ENCODE results near the gene FFAR3.
A peak's percentile ranks its signal among the peaks of the same experiment; 100 is the strongest.
"Not testable (repeated sequence)": the region's sequence is repeated elsewhere in the genome, so short reads cannot be mapped to it uniquely, and the experiment has no call there.

Gene FFAR3

DNA sequence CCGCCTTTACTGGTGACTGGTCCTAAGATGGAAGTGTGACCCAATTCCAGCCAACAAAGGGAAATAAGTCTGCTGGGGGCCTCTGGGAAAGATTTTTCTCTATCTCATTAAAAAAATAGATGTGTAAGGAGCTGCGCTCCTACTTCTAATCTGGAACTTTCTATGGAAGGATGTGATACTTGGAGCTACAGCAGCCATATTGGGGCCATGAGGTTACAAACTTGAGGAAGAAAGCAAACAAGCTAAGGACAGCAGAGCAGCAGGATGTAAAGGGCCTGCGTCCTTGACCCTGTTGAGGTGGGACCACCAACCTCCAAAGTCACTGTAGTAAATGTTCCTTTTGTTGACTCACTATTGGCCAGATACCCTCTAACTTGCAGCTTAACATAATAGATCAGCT lies 20.1 kb downstream of the FFAR3 start:
- CTCF ChIA-PET: interaction anchor here (0.6 to 3.6 kb wide), 6 partner anchors 10 to 91 kb away, joined by 3 to 26 read pairs (median 4); no protein-coding TSS in a partner anchor

GRCh38 chr19:35379545-35379944 lies 21.3 kb downstream of the FFAR3 start:
- H3K27ac ChIP-seq (ENCODE audit: extremely low read depth, low read depth, low read length); H3K4me1 ChIP-seq (ENCODE audit: control insufficient read depth, insufficient read depth, low read length); H3K36me3 ChIP-seq (ENCODE audit: control insufficient read depth in 2 of 2, insufficient read depth in 1 of 2, low read length in 2 of 2); H3K4me3 ChIP-seq (ENCODE audit: low read depth, low read length); CTCF ChIA-PET; POLR2A ChIA-PET: not testable (repeated sequence)
- H3K9me3 ChIP-seq (ENCODE audit: control insufficient read depth, insufficient read depth, low read depth, low read length): peaks cover 11% of the 10 kb centered on the region

More for the DNA sequence above, 20.1 kb downstream of the FFAR3 start:
- Histone ChIP-seq H3K36me3 (ENCODE audit: control insufficient read depth in 2 of 2, insufficient read depth in 1 of 2, low read length in 2 of 2) (no peaks in the 10 kb centered on the region), H3K27ac (ENCODE audit: extremely low read depth, low read depth, low read length) (no peak overlapping the region), H3K4me3 (ENCODE audit: low read depth, low read length) (no peak overlapping the region), H3K4me1 (ENCODE audit: control insufficient read depth, insufficient read depth, low read length) (no peaks in the 10 kb centered on the region), H3K9me3 (ENCODE audit: control insufficient read depth, insufficient read depth, low read depth, low read length) (peaks cover 11% of the 10 kb centered on the region)
- POLR2A ChIA-PET: no interaction called here
- TF ChIP-seq ZNF623 (tag by site-specific recombination; IDR thresholded peaks at IDR 0.05) (no peak), SETDB1 (IDR thresholded peaks at IDR 0.05; ENCODE audit: insufficient read length, low read length) (peak; percentile 38), ZNF596 (tag by site-specific recombination; IDR thresholded peaks at IDR 0.05) (no peak), ZNF280D (tag by site-specific recombination; IDR thresholded peaks at IDR 0.05) (peak; percentile 90; the same call in 1 of the 2 replicates)
- TF ChIP-seq, protein P1, sequence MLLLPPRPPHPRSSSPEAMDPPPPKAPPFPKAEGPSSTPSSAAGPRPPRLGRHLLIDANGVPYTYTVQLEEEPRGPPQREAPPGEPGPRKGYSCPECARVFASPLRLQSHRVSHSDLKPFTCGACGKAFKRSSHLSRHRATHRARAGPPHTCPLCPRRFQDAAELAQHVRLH (tag by site-specific recombination; IDR thresholded peaks at IDR 0.05): 0 out of 2 replicates have a peak, but pooled peaks have one; percentile 18
- TF ChIP-seq, protein P2, sequence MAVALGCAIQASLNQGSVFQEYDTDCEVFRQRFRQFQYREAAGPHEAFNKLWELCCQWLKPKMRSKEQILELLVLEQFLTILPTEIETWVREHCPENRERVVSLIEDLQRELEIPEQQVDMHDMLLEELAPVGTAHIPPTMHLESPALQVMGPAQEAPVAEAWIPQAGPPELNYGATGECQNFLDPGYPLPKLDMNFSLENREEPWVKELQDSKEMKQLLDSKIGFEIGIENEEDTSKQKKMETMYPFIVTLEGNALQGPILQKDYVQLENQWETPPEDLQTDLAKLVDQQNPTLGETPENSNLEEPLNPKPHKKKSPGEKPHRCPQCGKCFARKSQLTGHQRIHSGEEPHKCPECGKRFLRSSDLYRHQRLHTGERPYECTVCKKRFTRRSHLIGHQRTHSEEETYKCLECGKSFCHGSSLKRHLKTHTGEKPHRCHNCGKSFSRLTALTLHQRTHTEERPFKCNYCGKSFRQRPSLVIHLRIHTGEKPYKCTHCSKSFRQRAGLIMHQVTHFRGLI (tag by site-specific recombination; IDR thresholded peaks at IDR 0.05): no peak
- TF ChIP-seq, protein P3, sequence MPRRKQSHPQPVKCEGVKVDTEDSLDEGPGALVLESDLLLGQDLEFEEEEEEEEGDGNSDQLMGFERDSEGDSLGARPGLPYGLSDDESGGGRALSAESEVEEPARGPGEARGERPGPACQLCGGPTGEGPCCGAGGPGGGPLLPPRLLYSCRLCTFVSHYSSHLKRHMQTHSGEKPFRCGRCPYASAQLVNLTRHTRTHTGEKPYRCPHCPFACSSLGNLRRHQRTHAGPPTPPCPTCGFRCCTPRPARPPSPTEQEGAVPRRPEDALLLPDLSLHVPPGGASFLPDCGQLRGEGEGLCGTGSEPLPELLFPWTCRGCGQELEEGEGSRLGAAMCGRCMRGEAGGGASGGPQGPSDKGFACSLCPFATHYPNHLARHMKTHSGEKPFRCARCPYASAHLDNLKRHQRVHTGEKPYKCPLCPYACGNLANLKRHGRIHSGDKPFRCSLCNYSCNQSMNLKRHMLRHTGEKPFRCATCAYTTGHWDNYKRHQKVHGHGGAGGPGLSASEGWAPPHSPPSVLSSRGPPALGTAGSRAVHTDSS (tag by site-specific recombination; IDR thresholded peaks at IDR 0.05): no peak

DNA sequence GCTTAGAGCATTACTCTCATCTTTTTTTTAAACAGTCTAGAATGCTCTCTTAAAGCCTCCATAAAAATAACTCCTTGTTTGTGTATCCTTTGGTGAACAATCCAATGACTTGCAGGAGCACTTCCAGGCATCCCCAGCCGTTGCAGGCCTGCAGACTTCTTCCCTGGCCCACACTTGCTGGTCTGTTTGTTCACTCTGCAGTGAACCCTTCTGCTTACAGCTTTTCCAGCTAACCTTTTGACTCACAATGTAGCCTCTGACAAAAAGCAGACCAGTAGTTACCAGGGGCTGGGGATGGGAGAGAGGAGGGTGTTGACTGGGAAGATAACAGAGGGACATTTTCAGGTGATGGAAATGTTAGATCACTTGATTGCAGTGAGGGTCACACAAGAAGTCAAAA lies 21.7 kb downstream of the FFAR3 start:
- POLR2A ChIA-PET: no interaction called here
- Histone ChIP-seq H3K4me1 (ENCODE audit: control insufficient read depth, insufficient read depth, low read length) (no peaks in the 10 kb centered on the region), H3K4me3 (ENCODE audit: low read depth, low read length) (no peak overlapping the region), H3K27ac (ENCODE audit: extremely low read depth, low read depth, low read length) (no peak overlapping the region), H3K9me3 (ENCODE audit: control insufficient read depth, insufficient read depth, low read depth, low read length) (peaks cover 14% of the 10 kb centered on the region), H3K36me3 (ENCODE audit: control insufficient read depth in 2 of 2, insufficient read depth in 1 of 2, low read length in 2 of 2) (no peaks in the 10 kb centered on the region)
- CTCF ChIA-PET: interaction anchor here (1.0 kb wide), 1 partner anchor 117 kb away, joined by 4 read pairs; no protein-coding TSS in a partner anchor
- no peak for TF ChIP-seq IKZF3 (tag by site-specific recombination; IDR thresholded peaks at IDR 0.05)
- TF ChIP-seq ZEB2 (tag by site-specific recombination; IDR thresholded peaks at IDR 0.05): no peak
- no peak for TF ChIP-seq ZNF660 (tag by site-specific recombination; IDR thresholded peaks at IDR 0.05)
- no peak for TF ChIP-seq ZNF138 (tag by site-specific recombination; IDR thresholded peaks at IDR 0.05; ENCODE audit: borderline replicate concordance)
- TF ChIP-seq ZNF843 (tag by site-specific recombination; IDR thresholded peaks at IDR 0.05): no peak
- TF ChIP-seq ZNF76 (tag by site-specific recombination; IDR thresholded peaks at IDR 0.05; ENCODE audit: borderline replicate concordance, low read depth): no peak
- TF ChIP-seq SCRT2 (tag by site-specific recombination; IDR thresholded peaks at IDR 0.05): no peak
- TF ChIP-seq ZNF148 (tag by site-specific recombination; IDR thresholded peaks at IDR 0.05; ENCODE audit: borderline replicate concordance): no peak

Measured in HEK293 (cell line).